HCT116 (cell line): ENCODE measurements around the gene PEMT. TPM values are rescaled to one million over a fixed set of nuclear protein-coding genes. Genes with fewer than 3 reads are reported as not detected.

Source experiments
- ATAC-seq: fragments of 200-7000 bp; cut with Tn5 transposase; 2 replicates; pipeline ENCODE4 v1.9.1; 2020; ENCODE audit warnings: mild to moderate bottlenecking, moderate library complexity
- BruUV-seq: library from RNA; stranded (reverse); fragments of 400-500 nt; replicated peaks from 2 replicates; lab custom pipeline; 2021; lab: Mats Ljungman, UMichigan
- CTCF ChIA-PET: fragments of 300-600 bp; sonication (Branson Sonifier 250); formaldehyde crosslinking; loops from one replicate; lab custom pipeline; 2021; ENCODE audit warnings: antibody characterized with exemption; lab: Charles Lee
- POLR2A ChIA-PET: fragments of 300-600, 350-600 bp; sonication (Branson Sonifier 250); formaldehyde crosslinking; loops from one replicate; lab custom pipeline; 2021; ENCODE audit warnings: antibody characterized with exemption; lab: Charles Lee
- RAD21 ChIA-PET, 2 experiments: fragments of 300-600 bp; sonication (Branson Sonifier 250); formaldehyde crosslinking; loops; one replicate each; lab custom pipeline; 2023; ENCODE audit warnings: low total read pairs in 2 of 2; ENCODE audit not compliant: uncharacterized antibody in 2 of 2, unreplicated experiment in 2 of 2, low non-redundant PET in 1 of 2; lab: Charles Lee
- DNase-seq: peaks from one replicate; pipeline ENCODE4 v3.0.0-alpha.2; 2010; ENCODE audit warnings: low read depth, low spot score
- H2AFZ ChIP-seq: fragments of 200-600 bp; shearing (Covaris generic), sonication (generic); 2 replicates; pipeline ENCODE4 v1.6.1; 2017; ENCODE audit warnings: low read depth, mixed run types, mixed read lengths, antibody characterized with exemption, low read length; ENCODE audit not compliant: poor library complexity, severe bottlenecking
- H3K27ac ChIP-seq: 2 replicates; pipeline ENCODE4 v1.5.1; 2012; ENCODE audit warnings: low read depth, low read length
- H3K27me3 ChIP-seq: fragments of 200-600 bp; sonication (generic); 2 replicates; pipeline ENCODE4 v1.6.1; 2016; ENCODE audit warnings: mixed run types, low read length, mixed read lengths; ENCODE audit not compliant: insufficient read depth
- H3K36me3 ChIP-seq, 2 experiments: fragments of 200-500 bp in 1 of 2; fragments of 200-600 bp in 1 of 2; sonication (Bioruptor generic) in 1 of 2; sonication (generic) in 1 of 2; 2 replicates each; pipeline versions ENCODE4 v1.5.1 to v1.6.1; 2014 to 2016; ENCODE audit warnings: low read length in 2 of 2, inconsistent platforms in 1 of 2, mixed read lengths in 1 of 2, mixed run types in 1 of 2; ENCODE audit not compliant: insufficient read depth in 2 of 2, control insufficient read depth in 1 of 2
- H3K4me1 ChIP-seq, 2 experiments: fragments of 200-600 bp in 1 of 2; sonication (generic) in 1 of 2; 2 replicates each; pipeline versions ENCODE4 v1.5.1 to v1.6.1; 2012 to 2017; ENCODE audit warnings: low read length in 2 of 2, inconsistent platforms in 1 of 2, mild to moderate bottlenecking in 1 of 2, mixed read lengths in 1 of 2, mixed run types in 1 of 2, moderate library complexity in 1 of 2; ENCODE audit not compliant: insufficient read depth in 2 of 2, control insufficient read depth in 1 of 2
- H3K4me2 ChIP-seq: fragments of 200-600 bp; sonication (generic); 2 replicates; pipeline ENCODE4 v1.6.1; 2017; ENCODE audit warnings: mixed run types, low read length, mixed read lengths
- H3K4me3 ChIP-seq, 2 experiments: fragments of 200-600 bp in 1 of 2; sonication (generic) in 1 of 2; replicated peaks in 1 of 2; 2 replicates each; pipeline ENCODE4 v1.5.1; 2011 to 2016; ENCODE audit warnings: low read length in 2 of 2, control low read depth in 1 of 2, low read depth in 1 of 2, mild to moderate bottlenecking in 1 of 2, mixed read lengths in 1 of 2, mixed run types in 1 of 2
- H3K79me2 ChIP-seq: fragments of 200-600 bp; sonication (generic); 2 replicates; pipeline ENCODE4 v1.6.1; 2017; ENCODE audit warnings: mild to moderate bottlenecking, mixed run types, low read length, moderate library complexity, mixed read lengths; ENCODE audit not compliant: insufficient read depth
- H3K9ac ChIP-seq: fragments of 200-600 bp; sonication (generic); 2 replicates; pipeline ENCODE4 v1.6.1; 2016; ENCODE audit warnings: low read length, mixed read lengths
- H3K9me2 ChIP-seq: fragments of 200-600 bp; sonication (generic), shearing (Covaris generic); 2 replicates; pipeline ENCODE4 v1.6.1; 2017; ENCODE audit warnings: mixed run types, mild to moderate bottlenecking, moderate library complexity; ENCODE audit not compliant: insufficient read depth
- H3K9me3 ChIP-seq, 2 experiments: fragments of 200-500 bp in 1 of 2; fragments of 200-600 bp in 1 of 2; sonication (Bioruptor generic) in 1 of 2; sonication (generic) in 1 of 2; 2 replicates each; pipeline ENCODE4 v1.6.1; 2014 to 2017; ENCODE audit warnings: low read length in 2 of 2, mixed read lengths in 2 of 2, inconsistent platforms in 1 of 2, low read depth in 1 of 2, mild to moderate bottlenecking in 1 of 2, mixed run types in 1 of 2, moderate library complexity in 1 of 2; ENCODE audit not compliant: control insufficient read depth in 1 of 2, insufficient read depth in 1 of 2
- H4K20me1 ChIP-seq: fragments of 200-600 bp; sonication (generic), shearing (Covaris generic); 2 replicates; pipeline ENCODE4 v1.6.1; 2017; ENCODE audit warnings: mixed run types, mild to moderate bottlenecking, moderate library complexity; ENCODE audit not compliant: insufficient read depth
- CEBPB ChIP-seq: IDR thresholded peaks from 2 replicates; pipeline ENCODE4 v1.6.1; 2012; ENCODE audit warnings: low read depth
- EGR1 ChIP-seq: IDR thresholded peaks from 2 replicates; pipeline ENCODE4 v1.6.1; 2012; ENCODE audit warnings: low read depth
- FOSL1 ChIP-seq: IDR thresholded peaks from 2 replicates; pipeline ENCODE4 v1.6.1; 2012; ENCODE audit warnings: low read depth
- JUND ChIP-seq: IDR thresholded peaks from 2 replicates; pipeline ENCODE4 v1.6.1; 2012
- MAX ChIP-seq: IDR thresholded peaks from 2 replicates; pipeline ENCODE4 v1.6.1; 2012
- POLR2AphosphoS5 ChIP-seq: IDR thresholded peaks from 2 replicates; pipeline ENCODE4 v1.6.1; 2011; ENCODE audit warnings: mild to moderate bottlenecking, low read depth, low read length, moderate library complexity
- REST ChIP-seq: IDR thresholded peaks from 2 replicates; pipeline ENCODE4 v1.6.1; 2012; ENCODE audit warnings: low read depth
- SRF ChIP-seq: IDR thresholded peaks from 2 replicates; pipeline ENCODE4 v1.6.1; 2012; ENCODE audit warnings: low read depth
- YY1 ChIP-seq: IDR thresholded peaks from 2 replicates; pipeline ENCODE4 v1.6.1; 2011; ENCODE audit warnings: low read length, low read depth, moderate library complexity, mild to moderate bottlenecking; ENCODE audit not compliant: insufficient replicate concordance; ENCODE audit errors: extremely low read depth
- ZBTB33 ChIP-seq: IDR thresholded peaks from 2 replicates; pipeline ENCODE4 v1.6.1; 2011; ENCODE audit warnings: mild to moderate bottlenecking, low read length, moderate library complexity; ENCODE audit not compliant: insufficient replicate concordance; ENCODE audit errors: extremely low read depth
- intact Hi-C: fragments of 100-400 bp; cut with micrococcal nuclease; formaldehyde crosslinking; loops from 2 replicates; pipeline ENCODE4 v1.10.0; 2022
- total RNA-seq: library from RNA; stranded (reverse); gene quantifications from one replicate; pipeline ENCODE4 v1.2.1, GENCODE V29; 2021; ENCODE audit not compliant: unreplicated experiment

PEMT gene
- total RNA-seq, 1 experiment from 2014 or later = 52.1 TPM

GRCh38 chr17:17555906-17556305, 35.6 kb downstream of the PEMT start:
- Histone ChIP-seq H3K4me2 (no peak overlapping the region), H3K4me3 (no peak overlapping the region), H3K79me2 (no peaks in the 10 kb centered on the region; the same call in 1 of the 2 replicates), H3K9me2 (no peaks in the 10 kb centered on the region), H4K20me1 (no peaks in the 10 kb centered on the region), H3K27ac (no peak overlapping the region), H3K9me3 (no peaks in the 10 kb centered on the region), H3K27me3 (no peaks in the 10 kb centered on the region), H3K9ac (no peak overlapping the region), H3K36me3 (no peaks in the 10 kb centered on the region), H2AFZ (no peak overlapping the region), H3K4me1 (no peaks in the 10 kb centered on the region)
- CTCF ChIA-PET = no interaction called here
- no peak for TF ChIP-seq MAX
- TF ChIP-seq REST = no peak
- TF ChIP-seq FOSL1 = no peak
- TF ChIP-seq CEBPB = no peak
- no peak for TF ChIP-seq JUND
- DNase-seq = no peak
- no TSS peak for BruUV-seq
- RAD21 ChIA-PET = no interaction called here
- intact Hi-C loops = no loop called here
- ATAC-seq = no peak
- POLR2A ChIA-PET = no interaction called here

- no peak overlapping the region for H3K4me3 ChIP-seq
- H3K9ac ChIP-seq = no peak overlapping the region
- ChIA-PET POLR2A (no interaction called here), CTCF (no interaction called here), RAD21 (no interaction called here)
- DNase-seq (no peak), ATAC-seq (no peak)
- H3K79me2 ChIP-seq = no peaks in the 10 kb centered on the region; the same call in 1 of the 2 replicates
- H3K36me3 ChIP-seq = no peaks in the 10 kb centered on the region
- H2AFZ ChIP-seq = no peak overlapping the region
- no peak overlapping the region for H3K4me2 ChIP-seq
- H3K4me1 ChIP-seq = no peaks in the 10 kb centered on the region
- no peaks in the 10 kb centered on the region for H3K9me3 ChIP-seq
- no peak overlapping the region for H3K27ac ChIP-seq
- intact Hi-C loops = no loop called here
- no peaks in the 10 kb centered on the region for H3K9me2 ChIP-seq
- no peaks in the 10 kb centered on the region for H4K20me1 ChIP-seq
- H3K27me3 ChIP-seq = no peaks in the 10 kb centered on the region
- no TSS peak for BruUV-seq
- no peak for TF ChIP-seq REST
- TF ChIP-seq SRF = no peak
- TF ChIP-seq EGR1 = no peak
- TF ChIP-seq ZBTB33 = no peak
- TF ChIP-seq POLR2AphosphoS5 = no peak
- TF ChIP-seq YY1 = no peak
- no peak for TF ChIP-seq JUND
Observed at GRCh38 chr17:17555151-17555550, 36.4 kb downstream of the PEMT start.
